ENCODE measurements around the gene FAM163B. TPM values are rescaled to one million over a fixed set of nuclear protein-coding genes. Genes with fewer than 3 reads are reported as not detected.

FAM163B gene
- total and polyA plus RNA-seq, 2 donors (not counting 1 experiment from before 2014, with no cell fraction given), result not detected

- Histone ChIP-seq H3K4me2 (ENCODE audit: extremely low read depth, insufficient read depth, low read length) (no peak overlapping the region), H3K4me3 (replicated peaks in 1 of 4; ENCODE audit: control extremely low read depth in 1 of 4, insufficient read depth in 1 of 4, low read depth in 3 of 4, low read length in 4 of 4) (no peak overlapping the region), H3K4me1 (ENCODE audit: control insufficient read depth, extremely low read depth, insufficient read depth, low read length) (no peaks in the 10 kb centered on the region), H3K27me3 (ENCODE audit: control insufficient read depth, insufficient read depth, low read length) (peaks cover 12% of the 10 kb centered on the region), H3K79me2 (ENCODE audit: control insufficient read depth, insufficient read depth, low read length) (no peaks in the 10 kb centered on the region), H3K36me3 (ENCODE audit: control insufficient read depth, insufficient read depth, low read length) (no peaks in the 10 kb centered on the region), H3K27ac (ENCODE audit: insufficient read depth, low read length) (no peak overlapping the region), H3K9me3 (ENCODE audit: control insufficient read depth, insufficient read depth, low read depth, low read length) (no peaks in the 10 kb centered on the region), H4K20me1 (ENCODE audit: control insufficient read depth, extremely low read depth, insufficient read depth, low read length) (no peaks in the 10 kb centered on the region), H2AFZ (ENCODE audit: low read length) (no peak overlapping the region), H3K9ac (ENCODE audit: insufficient read depth, low read length) (no peak overlapping the region)
- no peak for DNase-seq (ENCODE audit: low read depth in 2 of 2)
- TF ChIP-seq CTCF (conservative IDR thresholded peaks at IDR 0.05 in 1 of 2, IDR thresholded peaks at IDR 0.05 in 1 of 2; ENCODE audit: low read depth in 1 of 2, low read length in 2 of 2) (no peak), EZH2 (IDR thresholded peaks at IDR 0.05; ENCODE audit: low read length, missing control alignments) (no peak)
These were observed 69.0 kb downstream of the FAM163B start for GRCh38 chr9:133539991-133540697.

GRCh38 chr9:133538851-133539833 lies 70.0 kb downstream of the FAM163B start:
- TF ChIP-seq EZH2 (IDR thresholded peaks at IDR 0.05; ENCODE audit: low read length, missing control alignments), result no peak
- no peak for TF ChIP-seq CTCF (conservative IDR thresholded peaks at IDR 0.05 in 1 of 2, IDR thresholded peaks at IDR 0.05 in 1 of 2; ENCODE audit: low read depth in 1 of 2, low read length in 2 of 2)
- Histone ChIP-seq H3K27ac (ENCODE audit: insufficient read depth, low read length) (no peak overlapping the region), H3K79me2 (ENCODE audit: control insufficient read depth, insufficient read depth, low read length) (no peaks in the 10 kb centered on the region), H3K9ac (ENCODE audit: insufficient read depth, low read length) (no peak overlapping the region), H3K4me1 (ENCODE audit: control insufficient read depth, extremely low read depth, insufficient read depth, low read length) (peaks cover 4% of the 10 kb centered on the region), H3K4me2 (ENCODE audit: extremely low read depth, insufficient read depth, low read length) (no peak overlapping the region), H3K27me3 (ENCODE audit: control insufficient read depth, insufficient read depth, low read length) (peaks cover 11% of the 10 kb centered on the region), H3K9me3 (ENCODE audit: control insufficient read depth, insufficient read depth, low read depth, low read length) (no peaks in the 10 kb centered on the region), H4K20me1 (ENCODE audit: control insufficient read depth, extremely low read depth, insufficient read depth, low read length) (no peaks in the 10 kb centered on the region), H3K36me3 (ENCODE audit: control insufficient read depth, insufficient read depth, low read length) (no peaks in the 10 kb centered on the region), H2AFZ (ENCODE audit: low read length) (peak overlapping the region; percentile 20), H3K4me3 (replicated peaks in 1 of 4; ENCODE audit: control extremely low read depth in 1 of 4, insufficient read depth in 1 of 4, low read depth in 3 of 4, low read length in 4 of 4) (no peak overlapping the region)
- no peak for DNase-seq (ENCODE audit: low read depth in 2 of 2)

GRCh38 chr9:133538176-133538575 lies 71.0 kb downstream of the FAM163B start:
- Histone ChIP-seq H3K27me3 (ENCODE audit: control insufficient read depth, insufficient read depth, low read length) (peaks cover 11% of the 10 kb centered on the region), H3K4me1 (ENCODE audit: control insufficient read depth, extremely low read depth, insufficient read depth, low read length) (peaks cover 8% of the 10 kb centered on the region), H3K27ac (ENCODE audit: insufficient read depth, low read length) (no peak overlapping the region), H3K79me2 (ENCODE audit: control insufficient read depth, insufficient read depth, low read length) (no peaks in the 10 kb centered on the region), H3K9me3 (ENCODE audit: control insufficient read depth, insufficient read depth, low read depth, low read length) (no peaks in the 10 kb centered on the region), H3K36me3 (ENCODE audit: control insufficient read depth, insufficient read depth, low read length) (no peaks in the 10 kb centered on the region), H3K9ac (ENCODE audit: insufficient read depth, low read length) (no peak overlapping the region), H3K4me3 (replicated peaks in 1 of 4; ENCODE audit: control extremely low read depth in 1 of 4, insufficient read depth in 1 of 4, low read depth in 3 of 4, low read length in 4 of 4) (no peak overlapping the region), H2AFZ (ENCODE audit: low read length) (no peak overlapping the region), H3K4me2 (ENCODE audit: extremely low read depth, insufficient read depth, low read length) (no peak overlapping the region), H4K20me1 (ENCODE audit: control insufficient read depth, extremely low read depth, insufficient read depth, low read length) (no peaks in the 10 kb centered on the region)
- TF ChIP-seq EZH2 (IDR thresholded peaks at IDR 0.05; ENCODE audit: low read length, missing control alignments) (no peak), CTCF (conservative IDR thresholded peaks at IDR 0.05 in 1 of 2, IDR thresholded peaks at IDR 0.05 in 1 of 2; ENCODE audit: low read depth in 1 of 2, low read length in 2 of 2) (no peak)
- no peak for DNase-seq (ENCODE audit: low read depth in 2 of 2)
